ENCODE measurements around the gene PRSS48. TPM values are rescaled to one million over a fixed set of nuclear protein-coding genes. Genes with fewer than 3 reads are reported as not detected.

The PRSS48 gene
- total RNA-seq, 2 donors from 2014 or later: not detected

GRCh38 chr4:151291485-151291884 is 14.5 kb downstream of the PRSS48 start:
- H3K9me3 Mint-ChIP-seq: peaks cover 4% of the 10 kb centered on the region
- H3K36me3 Mint-ChIP-seq (ENCODE audit: low read depth): no peaks in the 10 kb centered on the region
- H3K27me3 Mint-ChIP-seq: no peaks in the 10 kb centered on the region
- H3K4me1 Mint-ChIP-seq: no peaks in the 10 kb centered on the region
- ATAC-seq (replicated peaks): no peak
- H3K4me3 Mint-ChIP-seq: no peak overlapping the region
- H3K27ac Mint-ChIP-seq: no peak overlapping the region

DNA sequence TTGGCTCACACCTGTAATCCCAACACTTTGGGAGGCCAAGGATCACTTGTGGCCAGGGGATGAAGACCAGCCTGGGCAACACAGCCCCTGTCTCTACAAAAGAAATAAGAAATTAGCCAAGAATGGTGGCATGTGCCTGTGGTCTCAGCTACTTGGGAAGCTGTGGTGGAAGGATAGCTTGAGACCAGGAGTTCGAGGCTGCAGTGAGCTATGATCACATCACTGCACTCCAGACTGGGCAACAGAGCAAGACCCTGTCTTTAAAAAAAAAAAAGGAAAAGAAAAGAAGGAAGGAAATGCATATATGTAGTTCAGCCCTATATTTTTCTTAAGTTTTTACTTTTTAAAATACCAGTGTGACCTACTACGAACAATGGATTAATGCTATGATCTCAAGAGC is 15.1 kb downstream of the PRSS48 start:
- H3K27ac Mint-ChIP-seq: no peak overlapping the region
- no peaks in the 10 kb centered on the region for H3K36me3 Mint-ChIP-seq (ENCODE audit: low read depth)

DNA sequence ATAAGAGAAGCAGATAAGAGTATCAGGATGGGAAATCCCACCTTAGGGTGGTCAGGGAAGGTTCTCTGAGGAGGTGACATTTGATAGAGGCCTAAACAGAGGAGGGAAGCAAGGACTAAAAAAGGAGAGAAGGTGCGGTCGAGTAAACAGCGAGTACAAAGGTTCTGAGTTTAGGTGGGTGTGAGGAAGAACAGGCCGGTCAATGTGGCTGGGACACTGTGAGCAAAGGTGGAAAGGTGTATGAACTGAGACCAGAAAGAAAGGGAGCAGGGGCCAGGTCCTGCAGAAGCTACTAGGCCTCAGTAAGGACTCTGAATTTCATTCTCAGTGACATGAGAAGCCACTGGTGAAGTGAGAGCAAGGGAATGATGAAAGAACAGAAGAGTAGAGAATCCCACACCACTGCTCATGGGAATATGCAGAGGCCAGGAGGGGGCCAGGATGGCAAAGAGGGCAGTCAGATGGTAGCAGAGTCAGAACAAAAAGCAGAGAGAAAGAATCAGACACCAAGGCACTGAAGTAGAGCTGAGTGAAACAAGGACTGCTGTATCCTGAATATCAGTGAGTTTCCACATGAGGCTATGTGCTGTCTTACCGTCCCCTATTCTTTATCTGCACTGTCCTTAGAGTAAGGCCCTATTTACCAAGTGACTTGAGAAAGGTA is 18.0 kb downstream of the PRSS48 start:
- Mint-ChIP-seq H3K9me3 (peaks cover 4% of the 10 kb centered on the region), H3K36me3 (ENCODE audit: low read depth) (no peaks in the 10 kb centered on the region), H3K4me3 (no peak overlapping the region), H3K27me3 (peaks cover 3% of the 10 kb centered on the region), H3K4me1 (no peaks in the 10 kb centered on the region), H3K27ac (no peak overlapping the region)
- no peak for ATAC-seq (replicated peaks)

More for the DNA sequence above, 15.1 kb downstream of the PRSS48 start:
- no peak for ATAC-seq (replicated peaks)
- Mint-ChIP-seq H3K4me1 (no peaks in the 10 kb centered on the region), H3K4me3 (no peak overlapping the region), H3K9me3 (peaks cover 4% of the 10 kb centered on the region), H3K27me3 (no peaks in the 10 kb centered on the region)

DNA sequence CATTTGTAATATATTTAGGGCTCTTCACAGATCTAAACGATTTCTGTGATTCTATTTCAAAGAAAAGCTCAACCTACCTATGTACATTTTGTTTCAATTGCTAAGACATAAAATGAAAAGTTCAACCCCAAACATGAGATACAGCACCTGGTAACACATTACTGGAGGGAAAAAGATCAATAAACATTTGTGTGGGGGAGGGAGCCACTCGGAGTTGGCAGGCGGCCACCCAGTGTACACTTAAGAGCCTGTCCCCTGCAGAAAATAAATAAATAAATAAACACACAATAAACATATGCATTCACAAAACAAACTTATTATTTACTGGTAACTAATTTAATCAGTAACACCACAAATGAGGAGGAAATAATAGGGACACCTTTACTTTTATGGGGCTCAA is 19.3 kb downstream of the PRSS48 start:
- H3K27ac Mint-ChIP-seq: no peak overlapping the region
- H3K36me3 Mint-ChIP-seq (ENCODE audit: low read depth): no peaks in the 10 kb centered on the region
- no peaks in the 10 kb centered on the region for H3K9me3 Mint-ChIP-seq
- H3K4me3 Mint-ChIP-seq: no peak overlapping the region
- H3K27me3 Mint-ChIP-seq: peaks cover 8% of the 10 kb centered on the region
- no peak for ATAC-seq (replicated peaks)
- H3K4me1 Mint-ChIP-seq: no peaks in the 10 kb centered on the region

DNA sequence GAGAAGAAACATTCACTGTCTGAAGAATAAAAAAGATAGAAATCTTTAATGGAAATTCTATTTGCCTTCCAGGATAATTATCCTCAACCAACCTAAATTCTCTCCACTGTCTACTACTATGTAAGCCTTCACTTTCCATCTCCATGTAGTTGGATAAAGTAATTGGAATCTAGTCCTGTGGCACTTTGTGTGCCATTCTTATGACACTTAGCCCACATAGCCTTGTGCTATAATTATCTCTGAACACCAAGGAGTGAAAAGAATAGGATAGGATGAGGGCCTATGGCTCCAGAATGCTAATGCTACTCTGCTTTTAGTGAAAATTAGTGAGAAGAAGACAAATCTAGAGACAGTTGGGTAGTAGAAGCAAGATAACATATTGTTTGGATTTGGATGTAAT is 20.2 kb downstream of the PRSS48 start:
- H3K9me3 Mint-ChIP-seq: no peaks in the 10 kb centered on the region
- H3K4me1 Mint-ChIP-seq: no peaks in the 10 kb centered on the region
- H3K27ac Mint-ChIP-seq: no peak overlapping the region
- no peaks in the 10 kb centered on the region for H3K36me3 Mint-ChIP-seq (ENCODE audit: low read depth)
- ATAC-seq (replicated peaks): no peak
- H3K4me3 Mint-ChIP-seq: no peak overlapping the region
- H3K27me3 Mint-ChIP-seq: peaks cover 8% of the 10 kb centered on the region

GRCh38 chr4:151302432-151302831 is 25.5 kb downstream of the PRSS48 start:
- Mint-ChIP-seq H3K36me3 (ENCODE audit: low read depth) (no peaks in the 10 kb centered on the region), H3K27me3 (peaks cover 7% of the 10 kb centered on the region), H3K27ac (no peak overlapping the region), H3K4me1 (no peaks in the 10 kb centered on the region), H3K9me3 (no peaks in the 10 kb centered on the region), H3K4me3 (no peak overlapping the region)
- peak; percentile 12 for ATAC-seq (replicated peaks)

GRCh38 chr4:151304226-151304625 is 27.3 kb downstream of the PRSS48 start:
- Mint-ChIP-seq H3K4me3 (no peak overlapping the region), H3K4me1 (no peaks in the 10 kb centered on the region), H3K9me3 (no peaks in the 10 kb centered on the region), H3K27ac (no peak overlapping the region), H3K27me3 (peaks cover 7% of the 10 kb centered on the region), H3K36me3 (ENCODE audit: low read depth) (no peaks in the 10 kb centered on the region)
- no peak for ATAC-seq (replicated peaks)

GRCh38 chr4:151304755-151305154 is 27.8 kb downstream of the PRSS48 start:
- Mint-ChIP-seq H3K4me3 (no peak overlapping the region), H3K36me3 (ENCODE audit: low read depth) (no peaks in the 10 kb centered on the region), H3K4me1 (no peaks in the 10 kb centered on the region), H3K27me3 (peaks cover 7% of the 10 kb centered on the region), H3K27ac (no peak overlapping the region), H3K9me3 (no peaks in the 10 kb centered on the region)
- peak; percentile 19 for ATAC-seq (replicated peaks)

- no peak overlapping the region for H3K4me3 Mint-ChIP-seq
- ATAC-seq (replicated peaks): no peak
- no peaks in the 10 kb centered on the region for H3K9me3 Mint-ChIP-seq
- H3K27me3 Mint-ChIP-seq: peaks cover 3% of the 10 kb centered on the region
- H3K27ac Mint-ChIP-seq: no peak overlapping the region
- H3K36me3 Mint-ChIP-seq (ENCODE audit: low read depth): no peaks in the 10 kb centered on the region
- H3K4me1 Mint-ChIP-seq: no peaks in the 10 kb centered on the region
Measured at GRCh38 chr4:151310124-151310728, 33.3 kb downstream of the PRSS48 start.

- Mint-ChIP-seq H3K27me3 (peaks cover 7% of the 10 kb centered on the region), H3K27ac (no peak overlapping the region), H3K4me1 (no peaks in the 10 kb centered on the region), H3K36me3 (ENCODE audit: low read depth) (no peaks in the 10 kb centered on the region), H3K9me3 (no peaks in the 10 kb centered on the region), H3K4me3 (no peak overlapping the region)
- ATAC-seq (replicated peaks): no peak
Measured at GRCh38 chr4:151313306-151314009, 36.5 kb downstream of the PRSS48 start.

DNA sequence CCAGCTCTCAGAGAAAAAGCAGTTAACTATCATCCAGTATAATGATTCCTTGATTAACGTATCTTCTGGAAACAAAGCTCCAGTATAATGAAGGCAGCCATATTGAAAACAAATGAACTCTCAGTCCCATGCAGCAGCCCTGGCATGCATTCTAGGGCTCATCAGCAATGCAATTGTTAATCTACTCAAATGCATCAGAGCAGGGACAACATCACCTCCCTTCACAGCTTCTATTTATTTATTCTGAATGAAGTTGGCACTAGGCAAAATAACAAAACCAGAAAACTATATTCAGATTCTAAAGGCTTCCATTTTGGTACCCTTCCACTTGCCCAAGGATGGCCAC is 37.0 kb downstream of the PRSS48 start:
- peaks cover 7% of the 10 kb centered on the region for H3K27me3 Mint-ChIP-seq
- no peaks in the 10 kb centered on the region for H3K36me3 Mint-ChIP-seq (ENCODE audit: low read depth)
- H3K27ac Mint-ChIP-seq: no peak overlapping the region
- ATAC-seq (replicated peaks): no peak
- H3K9me3 Mint-ChIP-seq: no peaks in the 10 kb centered on the region
- H3K4me3 Mint-ChIP-seq: no peak overlapping the region
- H3K4me1 Mint-ChIP-seq: no peaks in the 10 kb centered on the region

- no peak overlapping the region for H3K27ac Mint-ChIP-seq
- no peaks in the 10 kb centered on the region for H3K9me3 Mint-ChIP-seq
- H3K27me3 Mint-ChIP-seq: peaks cover 7% of the 10 kb centered on the region
- no peak overlapping the region for H3K4me3 Mint-ChIP-seq
- H3K4me1 Mint-ChIP-seq: no peaks in the 10 kb centered on the region
- ATAC-seq (replicated peaks): no peak
- H3K36me3 Mint-ChIP-seq (ENCODE audit: low read depth): no peaks in the 10 kb centered on the region
Measured at GRCh38 chr4:151314479-151314878, 37.5 kb downstream of the PRSS48 start.

DNA sequence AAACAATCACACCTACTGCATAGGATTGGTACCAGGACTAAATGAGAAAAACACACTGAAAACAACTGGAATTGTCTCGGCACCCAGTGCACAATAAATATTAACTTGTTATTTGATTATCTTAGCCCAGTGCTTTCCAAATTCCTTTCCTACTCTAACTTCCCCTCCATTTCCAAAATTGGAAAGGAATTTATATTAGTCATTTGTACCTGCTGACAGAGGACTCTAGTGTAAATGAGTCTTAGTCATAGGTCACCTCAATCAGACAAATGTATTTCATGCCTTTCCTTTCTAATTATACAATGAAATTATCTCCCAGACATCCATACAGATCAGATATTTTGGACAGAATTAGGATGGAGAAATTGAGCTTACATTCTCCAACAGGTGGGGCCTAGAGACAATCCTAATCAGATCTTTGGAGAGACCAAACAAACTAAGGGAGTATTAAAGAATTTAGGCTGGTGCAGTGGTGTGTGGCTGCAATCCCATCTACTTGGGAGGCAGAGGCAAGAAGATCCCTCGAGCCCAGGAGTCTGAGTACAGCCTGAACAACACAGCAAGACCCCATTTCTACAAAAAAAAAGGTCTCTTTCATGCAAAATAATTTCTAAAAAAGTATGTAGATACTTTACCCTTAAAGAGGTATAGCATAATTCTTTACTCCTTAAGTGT is 38.4 kb downstream of the PRSS48 start:
- Mint-ChIP-seq H3K9me3 (no peaks in the 10 kb centered on the region), H3K27me3 (peaks cover 9% of the 10 kb centered on the region), H3K4me1 (no peaks in the 10 kb centered on the region), H3K36me3 (ENCODE audit: low read depth) (no peaks in the 10 kb centered on the region), H3K27ac (no peak overlapping the region), H3K4me3 (no peak overlapping the region)
- ATAC-seq (replicated peaks): no peak

- no peaks in the 10 kb centered on the region for H3K9me3 Mint-ChIP-seq
- no peak for ATAC-seq (replicated peaks)
- no peak overlapping the region for H3K4me3 Mint-ChIP-seq
- H3K27ac Mint-ChIP-seq: no peak overlapping the region
- H3K36me3 Mint-ChIP-seq (ENCODE audit: low read depth): no peaks in the 10 kb centered on the region
- no peaks in the 10 kb centered on the region for H3K4me1 Mint-ChIP-seq
- H3K27me3 Mint-ChIP-seq: peaks cover 17% of the 10 kb centered on the region
Measured at GRCh38 chr4:151316645-151317044, 39.7 kb downstream of the PRSS48 start.

All from activated T-helper 17 cell treated with anti-CD3 and anti-CD28 coated beads, Interleukin-2, amount 50 U/mL, for 72 hours (primary cell).